ENCODE results near the gene DLGAP1.

The DLGAP1 gene

DNA sequence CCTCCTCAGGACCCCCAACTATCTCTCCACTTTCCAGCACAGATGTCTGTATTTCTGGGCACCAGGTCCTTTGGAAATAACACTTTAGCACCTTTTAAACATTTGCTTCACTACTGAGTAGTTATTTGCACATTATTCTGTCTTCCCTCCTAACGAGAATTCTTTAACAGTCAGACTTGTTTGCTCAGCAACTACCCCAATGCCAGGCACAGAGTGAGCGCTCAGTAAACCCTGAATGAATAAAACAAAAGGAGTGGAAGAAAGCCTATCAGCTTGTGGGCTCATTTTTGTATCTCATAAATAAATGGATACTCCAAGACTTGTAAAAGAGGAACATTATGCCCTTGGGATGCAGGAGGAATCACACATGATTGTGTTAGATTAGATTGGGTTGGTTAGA, 554.8 kb downstream of the DLGAP1 start:
- no peak for DNase-seq (ENCODE audit: low read depth)

DNA sequence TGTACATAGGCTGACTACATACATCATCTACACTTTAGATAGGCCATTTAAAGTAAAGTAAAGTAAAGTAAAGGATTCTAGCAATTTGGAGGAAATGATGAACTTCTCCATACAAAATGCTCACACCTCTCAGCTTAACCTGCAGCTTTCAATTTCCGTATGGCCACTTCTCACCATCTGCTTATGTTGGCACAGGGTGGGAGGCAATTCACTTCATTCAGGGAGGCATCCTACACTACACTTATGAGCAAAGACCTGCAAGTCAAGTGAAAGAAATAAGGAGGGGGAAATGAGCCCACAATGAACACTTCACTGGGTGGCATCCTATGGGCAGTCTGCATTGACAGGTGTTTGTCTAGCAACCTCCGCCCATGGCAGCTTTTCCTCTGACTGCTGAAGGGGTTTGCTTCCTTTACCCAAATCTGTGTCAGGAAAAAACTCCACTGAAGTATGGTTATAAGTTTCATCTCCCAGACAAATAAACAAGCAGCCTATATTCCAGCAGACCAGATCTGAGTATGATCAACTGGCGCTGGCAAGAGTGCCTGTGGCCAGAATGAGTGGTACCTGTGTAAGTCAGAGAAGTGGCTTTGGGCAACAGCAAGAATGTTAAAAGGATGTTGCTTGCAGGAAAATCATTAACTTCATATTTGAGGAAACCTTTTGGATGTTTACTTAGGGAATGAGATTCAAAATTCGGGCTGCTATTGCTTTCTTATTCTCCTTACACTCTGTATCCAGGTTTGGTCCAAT, 556.1 kb downstream of the DLGAP1 start:
- no peak for DNase-seq (ENCODE audit: low read depth)

DNA sequence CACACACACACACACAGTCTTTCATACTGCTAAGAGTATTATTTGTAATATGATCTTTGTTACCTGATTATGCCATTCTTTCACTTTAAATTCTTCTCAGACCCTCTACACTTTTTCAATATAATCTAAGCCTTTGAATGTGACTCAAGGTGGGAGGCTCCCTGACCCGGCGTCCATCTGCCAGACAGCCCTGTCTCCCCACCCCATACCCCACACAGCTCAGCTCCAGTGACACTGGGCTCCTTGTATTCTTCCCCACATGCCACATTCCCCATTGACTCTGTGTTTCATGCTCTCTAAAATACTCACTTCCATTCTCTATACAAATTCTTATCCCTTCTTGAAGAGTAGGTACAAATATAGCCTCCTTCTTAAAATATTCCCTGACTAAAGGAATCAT, 563.0 kb downstream of the DLGAP1 start:
- DNase-seq (ENCODE audit: low read depth): no peak

DNA sequence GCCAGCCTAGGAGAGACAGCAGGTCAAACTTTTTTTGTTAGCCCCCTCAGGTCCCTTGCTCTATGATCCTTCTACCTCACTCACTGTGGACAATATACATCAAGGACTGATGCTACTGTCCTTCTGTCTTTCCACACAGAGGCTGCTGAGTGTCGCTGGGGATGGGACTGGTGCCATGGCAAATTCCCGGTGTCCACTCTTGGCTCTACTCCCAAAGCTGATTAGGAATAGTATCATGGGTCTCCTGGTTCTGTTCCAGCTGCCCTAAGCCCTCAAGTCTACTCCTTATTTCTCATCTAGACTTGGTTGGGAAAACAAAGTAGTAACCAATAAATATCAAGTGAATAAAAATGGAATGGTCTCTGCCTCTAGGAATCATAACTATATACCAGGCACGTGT, 563.9 kb downstream of the DLGAP1 start:
- no peak for DNase-seq (ENCODE audit: low read depth)

DNA sequence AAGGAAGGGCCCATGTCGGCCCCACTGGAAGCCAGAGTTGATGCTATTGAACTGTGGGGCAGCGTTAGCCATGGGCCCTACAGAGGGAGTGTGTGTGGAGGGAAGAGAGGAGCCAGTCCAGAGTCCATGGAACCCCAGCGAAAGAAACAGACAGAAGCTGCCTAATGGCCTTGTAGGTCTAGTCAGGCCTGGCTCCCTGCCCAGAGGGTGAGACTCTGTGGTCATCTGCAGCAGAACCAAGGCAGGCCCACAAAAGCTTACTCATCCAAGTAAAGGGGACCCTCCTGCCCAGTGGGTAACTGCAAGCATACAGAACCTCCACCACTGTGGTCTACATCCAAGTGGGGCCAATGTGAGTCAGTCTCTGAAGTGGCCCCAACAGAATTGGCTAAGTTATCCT, 565.3 kb downstream of the DLGAP1 start:
- no peak for DNase-seq (ENCODE audit: low read depth)

DNA sequence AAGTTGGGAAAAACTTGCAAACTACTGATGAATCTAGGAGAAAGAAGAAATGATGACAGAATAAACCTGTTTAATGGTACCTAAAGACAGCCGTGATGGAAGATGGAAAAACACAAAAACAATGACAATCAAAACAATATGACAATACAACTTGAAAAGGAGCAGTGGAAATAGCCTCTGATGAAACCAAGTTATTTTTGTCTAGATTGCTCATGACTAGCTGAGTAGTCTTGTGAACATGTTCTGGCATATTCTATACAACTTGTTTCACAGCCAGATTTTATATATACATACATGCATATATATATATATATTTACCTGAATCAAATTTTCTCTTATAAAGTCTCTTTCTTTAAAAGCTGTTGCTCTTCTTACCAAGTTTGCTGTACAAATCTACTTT, 566.0 kb downstream of the DLGAP1 start:
- no peak for DNase-seq (ENCODE audit: low read depth)

DNA sequence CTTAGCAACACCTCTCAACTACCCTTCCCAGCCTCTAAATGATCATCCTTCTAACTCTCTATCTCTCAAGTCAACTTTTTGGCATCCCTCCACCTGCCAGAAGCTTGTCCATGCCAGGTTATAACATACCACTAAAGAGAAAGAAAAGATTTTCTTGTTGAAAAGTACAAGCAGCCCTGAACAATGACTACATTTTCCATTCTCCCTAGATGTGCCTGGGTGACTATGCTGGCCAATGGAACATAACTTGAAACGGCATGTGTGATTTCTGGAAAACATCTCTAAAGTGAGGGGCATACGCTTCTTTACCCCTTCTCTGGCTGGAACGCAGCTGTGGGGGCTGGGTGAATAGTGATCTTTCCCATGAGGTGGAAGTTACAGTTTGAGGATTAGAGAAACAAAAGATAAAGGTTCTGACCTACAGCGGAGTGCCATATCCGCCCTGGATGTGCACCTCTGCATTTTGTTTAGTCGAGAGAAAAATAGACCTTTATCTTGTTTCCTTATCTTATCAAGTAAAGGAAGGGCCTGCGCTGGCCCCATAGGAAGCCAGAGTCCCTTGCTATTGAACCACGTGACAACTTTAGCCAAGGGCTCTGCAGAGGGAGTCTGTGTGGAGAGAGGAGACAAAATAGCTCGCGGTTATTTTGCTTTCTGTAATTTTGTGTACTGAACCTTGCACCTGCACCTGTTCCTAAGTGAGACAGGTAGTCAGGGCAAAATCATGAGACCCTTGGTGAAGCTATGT, 568.4 kb downstream of the DLGAP1 start:
- no peak for DNase-seq (ENCODE audit: low read depth)

DNA sequence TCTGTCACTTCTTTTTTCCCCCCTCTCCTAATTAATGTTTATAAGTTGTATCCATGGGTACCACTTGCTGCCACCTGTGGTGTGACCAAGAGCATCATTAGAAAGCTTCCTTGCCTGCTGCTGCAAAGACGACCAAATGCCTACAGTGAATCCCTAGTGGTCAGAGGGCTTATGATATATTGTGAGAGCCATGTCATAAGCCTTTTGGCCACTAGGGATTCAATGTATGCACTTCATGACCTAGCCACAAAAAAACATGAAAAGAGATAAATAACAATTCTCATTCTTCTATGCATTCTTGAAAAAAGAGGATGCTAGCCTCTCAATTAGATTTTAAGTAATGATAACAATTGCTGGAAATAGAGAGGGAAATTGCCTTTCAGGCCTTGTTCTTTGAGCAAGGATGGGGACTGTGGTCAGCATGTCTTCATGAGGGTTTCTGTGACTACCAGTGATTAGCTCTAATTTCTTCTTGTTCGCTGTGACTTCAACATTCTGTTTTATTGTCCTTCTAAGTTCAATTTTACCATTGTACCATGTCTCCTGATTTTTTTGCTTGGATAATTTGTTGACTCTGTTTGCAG, 569.8 kb downstream of the DLGAP1 start:
- DNase-seq (ENCODE audit: low read depth): no peak

DNA sequence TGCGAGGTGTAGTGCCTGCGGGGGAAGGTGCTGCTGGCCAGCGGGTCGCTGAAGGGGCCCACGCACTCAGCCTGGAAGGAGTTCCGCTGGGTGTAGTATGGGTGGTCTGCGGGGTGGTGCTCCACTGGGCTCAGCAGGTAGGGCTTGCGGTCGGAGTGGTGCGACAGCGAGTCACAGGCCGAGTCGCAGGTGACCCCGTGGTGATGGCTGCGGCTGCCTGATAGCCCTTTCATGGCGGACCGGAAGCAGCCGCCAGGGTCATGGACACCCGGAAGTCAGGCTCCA, 575.3 kb downstream of the DLGAP1 start:
- no peak for DNase-seq (ENCODE audit: low read depth)

DNA sequence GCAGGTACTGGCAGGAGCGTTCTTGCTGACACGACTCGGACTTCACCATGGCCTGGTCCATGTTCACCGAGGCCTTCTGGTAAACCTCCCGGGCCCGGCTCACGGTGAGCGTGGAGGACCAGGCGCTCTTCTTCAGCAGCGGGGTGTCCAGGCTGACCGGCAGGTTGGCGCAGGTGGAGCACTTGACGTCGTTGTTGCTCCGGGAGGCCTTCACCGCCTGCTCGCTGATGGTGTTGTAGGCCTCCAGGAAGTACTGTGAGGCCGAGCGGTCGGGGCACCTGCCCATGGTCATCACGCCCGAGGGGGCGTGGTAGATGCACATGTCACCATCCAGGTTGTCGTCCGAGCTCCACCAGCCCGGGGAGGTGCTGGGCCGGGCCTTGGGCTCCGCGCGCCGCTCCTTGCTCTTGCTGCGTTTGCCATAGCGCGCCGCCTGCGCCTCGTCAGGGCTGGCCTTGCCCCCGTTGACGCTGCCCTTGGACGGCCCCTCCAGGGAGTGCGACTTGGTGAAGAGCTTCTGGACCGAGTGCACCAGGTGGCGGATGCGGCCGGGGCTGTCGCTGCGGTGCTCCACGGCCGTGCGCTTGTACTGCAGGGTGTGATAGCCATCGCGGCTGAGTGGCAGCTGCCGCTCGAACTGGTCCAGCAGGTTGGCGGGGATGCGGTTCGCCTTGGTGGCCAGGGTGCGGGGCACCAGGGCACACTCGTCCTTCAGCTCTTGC, 575.8 kb downstream of the DLGAP1 start:
- DNase-seq (ENCODE audit: low read depth): no peak

DNA sequence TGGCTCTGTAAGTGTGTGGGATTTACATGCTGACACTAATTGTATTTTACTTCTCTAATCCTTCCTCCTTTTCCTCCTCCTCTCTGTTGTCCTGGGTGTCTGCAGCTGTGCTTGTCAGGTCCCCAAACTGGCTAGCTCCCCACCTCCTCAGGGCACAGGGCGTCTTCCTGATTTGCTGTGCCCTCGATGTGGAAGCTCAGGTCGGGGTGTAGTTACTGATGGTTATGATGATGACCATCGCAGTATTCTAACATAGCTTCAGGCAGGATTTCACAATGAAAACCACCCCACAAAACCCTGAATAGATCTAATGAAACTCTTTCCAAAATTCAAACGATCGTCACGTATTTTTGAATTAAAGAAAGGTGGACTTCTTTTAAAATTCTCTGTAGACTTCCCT, 576.7 kb downstream of the DLGAP1 start:
- no peak for DNase-seq (ENCODE audit: low read depth)

DNA sequence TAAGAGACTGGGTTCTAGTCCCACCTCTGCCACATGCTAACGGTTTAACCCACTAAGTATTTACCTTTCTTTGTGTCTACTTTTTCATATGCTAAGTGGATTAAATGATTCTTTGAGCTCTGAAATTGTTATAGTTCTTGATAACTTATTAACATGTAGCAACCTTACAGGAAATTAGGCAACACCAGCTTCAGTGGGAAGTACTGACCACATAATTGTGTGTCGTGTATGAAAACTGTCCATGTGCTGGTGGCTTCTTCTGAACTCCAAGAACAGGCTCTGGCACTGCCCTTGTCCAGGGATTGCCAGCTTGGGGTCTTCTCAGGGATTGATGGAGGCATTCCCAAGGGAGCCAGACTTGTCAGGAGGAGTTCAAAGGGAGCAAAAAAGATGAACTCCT, 577.4 kb downstream of the DLGAP1 start:
- no peak for DNase-seq (ENCODE audit: low read depth)

DNA sequence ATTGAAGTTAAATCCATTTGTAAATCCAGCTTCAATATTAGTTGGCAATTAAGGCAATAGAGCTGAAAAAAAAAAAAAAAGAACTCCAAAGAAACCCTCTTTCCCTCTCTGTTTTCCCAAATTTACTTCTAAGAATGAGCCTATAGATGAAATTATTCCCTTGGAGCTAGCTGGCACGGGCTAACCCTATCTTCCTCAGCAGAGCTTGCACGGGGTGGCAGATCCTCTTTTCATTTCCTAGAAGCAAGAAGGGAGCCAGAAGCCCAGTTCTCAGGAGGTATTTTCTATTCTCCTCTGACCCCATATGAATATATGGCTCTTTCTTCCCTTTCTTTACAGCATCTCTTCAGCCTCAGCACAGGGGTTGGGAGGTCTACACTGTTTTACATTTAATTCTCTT, 579.1 kb downstream of the DLGAP1 start:
- no peak for DNase-seq (ENCODE audit: low read depth)

DNA sequence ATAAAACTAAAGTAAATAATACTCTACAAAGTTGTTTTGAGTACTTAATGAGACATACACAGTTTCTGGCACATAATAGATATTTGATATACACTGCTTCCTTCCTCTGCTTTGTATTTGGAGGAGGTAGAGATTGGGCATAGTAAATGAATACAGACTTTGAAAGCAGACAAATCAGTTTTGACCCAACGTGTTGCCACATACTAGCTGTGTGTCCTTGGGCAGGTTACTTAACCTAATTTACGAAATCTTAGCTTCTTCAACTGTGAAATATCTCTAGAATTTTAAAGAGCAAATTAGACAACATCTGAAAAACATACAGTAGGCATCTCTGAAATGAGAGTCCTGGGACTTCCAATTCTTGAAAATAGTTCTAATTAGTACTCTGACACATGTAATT, 579.7 kb downstream of the DLGAP1 start:
- DNase-seq (ENCODE audit: low read depth): no peak

DNA sequence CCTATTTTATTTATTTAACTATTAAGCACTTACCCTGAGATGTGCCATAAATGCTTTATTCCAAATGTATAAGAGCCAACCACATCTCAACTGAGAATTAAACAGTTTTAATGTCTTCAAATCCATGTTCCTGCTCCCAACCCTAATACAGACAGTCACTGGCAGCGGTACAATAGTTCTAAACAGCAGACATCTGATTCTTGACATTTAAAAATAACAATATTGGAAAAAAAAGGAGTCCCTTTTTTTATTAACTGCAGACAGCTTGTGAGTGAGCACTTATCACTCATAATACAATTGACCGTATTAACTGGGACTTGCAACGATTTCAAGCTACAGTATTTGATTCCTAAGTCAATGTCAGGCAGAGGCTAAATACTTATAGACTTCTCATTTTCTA, 580.5 kb downstream of the DLGAP1 start:
- no peak for DNase-seq (ENCODE audit: low read depth)

DNA sequence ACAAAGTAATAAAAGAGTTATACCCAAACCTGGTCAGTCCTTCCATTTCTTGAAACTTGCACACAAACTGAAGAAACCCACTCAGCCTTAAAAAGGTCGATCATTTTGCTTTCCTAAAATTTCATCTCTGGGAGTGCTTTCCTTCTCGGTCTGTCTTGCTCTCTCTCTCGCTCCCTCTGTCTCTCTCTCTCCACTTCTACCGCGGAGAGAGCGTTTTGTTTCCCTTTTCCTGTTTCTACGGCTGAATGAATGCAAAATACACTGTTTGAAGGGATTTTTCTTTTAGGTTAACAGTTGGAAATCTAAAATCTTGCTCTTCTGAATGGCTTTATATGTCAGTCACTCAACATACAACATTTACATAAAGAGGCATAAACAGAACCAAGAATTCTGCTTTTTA, 581.0 kb downstream of the DLGAP1 start:
- no peak for DNase-seq (ENCODE audit: low read depth)

DNA sequence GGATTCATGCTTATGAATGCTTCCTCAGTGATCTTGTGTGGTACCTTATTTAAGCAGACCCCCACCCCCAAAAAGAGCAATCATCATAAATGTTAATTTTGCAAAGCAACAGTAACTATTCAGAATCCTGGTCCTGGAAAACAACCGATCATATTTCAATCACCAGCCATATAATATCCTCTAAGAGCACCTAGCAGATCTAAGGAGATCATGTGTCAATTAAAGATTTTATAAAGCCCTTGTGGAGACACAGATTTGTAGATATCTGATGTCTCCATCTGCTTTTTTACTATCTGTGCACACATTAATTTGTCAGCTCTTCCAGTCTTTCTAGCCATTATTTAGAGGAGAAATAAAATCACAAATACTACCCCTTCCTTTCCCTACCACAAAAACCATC, 581.4 kb downstream of the DLGAP1 start:
- DNase-seq (ENCODE audit: low read depth): no peak

DNA sequence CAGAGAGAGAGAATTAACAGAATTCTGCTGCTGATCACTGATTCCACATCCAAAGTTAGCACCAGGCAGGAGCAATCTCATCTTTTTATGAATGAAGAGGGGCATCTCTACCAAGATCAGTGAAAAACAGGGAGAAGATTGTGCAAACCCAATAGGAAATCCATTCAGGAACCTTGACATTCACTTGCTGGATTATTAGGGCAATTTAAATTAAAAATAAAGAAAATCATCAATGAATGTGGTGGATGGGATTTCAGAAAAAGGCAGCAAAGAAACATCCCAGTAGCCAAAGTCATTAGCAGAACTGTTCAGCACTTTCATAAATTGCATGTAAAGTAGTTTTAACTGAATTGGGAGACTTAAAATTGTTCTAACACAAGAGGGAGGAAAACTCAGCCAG, 581.9 kb downstream of the DLGAP1 start:
- DNase-seq (ENCODE audit: low read depth): no peak

DNA sequence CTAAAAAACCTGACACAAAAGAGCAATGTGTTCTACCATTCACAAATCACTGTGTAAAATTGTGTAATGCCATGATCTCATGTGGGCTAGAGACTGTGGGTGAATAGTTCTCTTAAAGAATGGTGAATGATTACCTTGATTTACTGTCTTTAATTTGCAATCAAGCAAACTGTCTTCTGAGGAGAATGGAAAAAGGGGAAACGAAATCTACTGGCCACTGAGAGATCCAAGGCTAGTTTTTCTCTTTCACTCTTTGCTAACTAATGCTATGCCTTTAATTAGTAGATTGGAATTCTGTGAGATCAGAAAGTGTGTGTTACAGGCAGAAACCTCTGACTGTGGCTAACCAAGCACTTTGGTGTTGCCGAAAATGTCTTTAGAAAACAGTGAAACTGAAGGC, 582.5 kb downstream of the DLGAP1 start:
- no peak for DNase-seq (ENCODE audit: low read depth)

DNA sequence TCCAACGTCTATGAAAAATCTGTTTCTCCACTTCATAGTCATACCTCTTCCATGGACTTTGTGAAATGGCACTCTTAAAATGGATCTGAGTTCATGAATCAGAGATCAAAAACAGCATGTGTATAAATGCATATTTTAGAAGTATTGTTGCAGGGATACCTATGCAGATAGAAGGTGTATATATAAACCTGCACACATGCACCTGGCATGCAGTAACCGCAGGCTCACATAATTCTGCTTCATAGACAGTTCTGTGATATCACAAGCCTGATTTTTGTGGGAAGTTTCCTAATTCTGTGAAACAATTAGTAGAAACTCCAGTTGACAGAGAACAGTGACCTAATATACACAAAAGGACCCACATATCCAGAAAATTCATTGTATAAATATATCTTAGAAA, 583.4 kb downstream of the DLGAP1 start:
- DNase-seq (ENCODE audit: low read depth): no peak

DNA sequence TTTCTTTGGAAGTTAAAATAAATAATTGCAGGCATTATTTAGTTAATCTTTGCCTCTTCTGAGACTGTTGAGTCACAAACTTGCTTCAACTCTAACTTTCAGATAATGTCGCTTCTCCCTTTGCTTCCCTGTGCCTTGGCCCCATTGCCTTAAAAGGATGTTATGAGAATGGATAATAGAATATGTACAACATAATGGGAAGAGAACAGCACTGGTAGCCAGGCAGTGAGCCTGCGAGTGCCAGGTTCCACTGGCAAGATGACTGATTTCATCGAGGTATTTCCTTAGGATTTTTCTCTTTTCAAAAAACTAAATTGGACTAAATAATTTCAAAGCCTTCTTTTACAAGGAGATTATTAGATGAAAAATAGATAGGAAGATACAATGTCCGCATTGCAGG, 584.2 kb downstream of the DLGAP1 start:
- DNase-seq (ENCODE audit: low read depth): no peak

DNA sequence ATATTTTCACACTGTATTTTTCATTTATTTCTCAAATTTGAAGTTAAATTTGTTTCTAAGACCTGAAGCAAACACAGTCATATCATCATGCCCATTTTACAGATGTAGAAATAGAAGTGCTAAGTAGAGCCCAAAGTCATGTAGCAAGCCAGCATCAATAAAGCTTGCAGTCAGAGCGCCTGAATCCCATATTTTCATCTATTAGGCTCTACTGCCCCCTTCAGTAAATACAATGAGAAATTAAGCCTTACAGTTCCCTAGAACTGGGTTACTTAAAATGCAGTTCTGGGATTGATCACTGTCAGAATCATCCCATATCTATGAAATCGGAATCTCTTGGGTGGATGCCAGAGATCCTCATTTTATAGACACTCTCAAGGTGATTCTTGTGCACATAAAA, 585.3 kb downstream of the DLGAP1 start:
- DNase-seq (ENCODE audit: low read depth): no peak

DNA sequence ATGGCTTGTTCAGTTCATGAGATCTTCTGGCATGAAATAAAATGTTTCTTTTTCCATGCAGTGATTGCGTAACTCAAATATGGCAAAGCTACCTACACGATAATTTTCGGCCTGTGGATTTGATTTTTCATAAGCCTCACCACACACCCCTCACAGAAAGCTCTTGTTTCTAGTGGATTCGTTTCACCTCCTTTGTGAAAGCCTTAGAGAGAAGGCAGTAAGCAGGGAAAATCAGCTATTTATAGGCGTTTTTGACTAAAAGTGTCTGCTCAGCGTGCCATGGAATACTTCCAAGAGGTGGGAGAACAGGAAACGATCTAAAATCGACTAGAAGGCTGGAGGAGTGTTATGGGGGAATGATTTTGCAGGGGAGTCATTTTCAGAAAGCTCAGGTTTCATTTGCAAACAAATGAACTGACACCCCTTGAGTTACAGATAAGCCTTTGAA, 587.2 kb downstream of the DLGAP1 start:
- no peak for DNase-seq (ENCODE audit: low read depth)

Data from T follicular helper cell (primary cell).